HG03280 (cell line): Measurements from ENCODE around the gene HMGN3.

Experiments
- ATAC-seq: cut with Tn5 transposase; IDR thresholded peaks from one replicate; pipeline ENCODE4 v1.9.1; 2021; ENCODE audit warnings: mild to moderate bottlenecking, moderate library complexity; ENCODE audit not compliant: unreplicated experiment

Gene HMGN3

GRCh38 chr6:79233611-79234149, 802 bp downstream of the HMGN3 start:
- peak; percentile 72 for ATAC-seq

GRCh38 chr6:79232696-79233462, 1.6 kb downstream of the HMGN3 start:
- no peak for ATAC-seq

- no peak for ATAC-seq
Measured at GRCh38 chr6:79231666-79232065, 2.8 kb downstream of the HMGN3 start.

- no peak for ATAC-seq
Measured at GRCh38 chr6:79231101-79231500, 3.4 kb downstream of the HMGN3 start.

GRCh38 chr6:79230149-79230548, 4.3 kb downstream of the HMGN3 start:
- no peak for ATAC-seq

GRCh38 chr6:79227445-79227844, 7.0 kb downstream of the HMGN3 start:
- no peak for ATAC-seq

- no peak for ATAC-seq
Measured at GRCh38 chr6:79226660-79227059, 7.8 kb downstream of the HMGN3 start.

- no peak for ATAC-seq
Measured at GRCh38 chr6:79225717-79226599, 8.5 kb downstream of the HMGN3 start.

- ATAC-seq: no peak
Measured at GRCh38 chr6:79223611-79224404, 10.7 kb downstream of the HMGN3 start.

GRCh38 chr6:79215213-79215824, 19.2 kb downstream of the HMGN3 start:
- no peak for ATAC-seq

GRCh38 chr6:79212859-79213258, 21.6 kb downstream of the HMGN3 start:
- ATAC-seq: no peak

GRCh38 chr6:79208816-79209215, 25.7 kb downstream of the HMGN3 start:
- ATAC-seq: no peak

- no peak for ATAC-seq
Measured at GRCh38 chr6:79203753-79204253, 30.7 kb downstream of the HMGN3 start.

GRCh38 chr6:79202556-79202955, 31.9 kb downstream of the HMGN3 start:
- no peak for ATAC-seq

GRCh38 chr6:79201983-79202382, 32.5 kb downstream of the HMGN3 start:
- no peak for ATAC-seq

- no peak for ATAC-seq
Measured at GRCh38 chr6:79201143-79201542, 33.3 kb downstream of the HMGN3 start.

GRCh38 chr6:79196912-79197311, 37.6 kb downstream of the HMGN3 start:
- ATAC-seq: no peak

- ATAC-seq: no peak
Measured at GRCh38 chr6:79193971-79194370, 40.5 kb downstream of the HMGN3 start.

- ATAC-seq: no peak
Measured at GRCh38 chr6:79189760-79190350, 44.6 kb downstream of the HMGN3 start.

GRCh38 chr6:79188885-79189480, 45.5 kb downstream of the HMGN3 start:
- no peak for ATAC-seq
